ENCODE data around the gene ZNF350.
"Not testable (repeated sequence)": the region's sequence is repeated elsewhere in the genome, so short reads cannot be mapped to it uniquely, and the experiment has no call there.

Gene ZNF350

DNA sequence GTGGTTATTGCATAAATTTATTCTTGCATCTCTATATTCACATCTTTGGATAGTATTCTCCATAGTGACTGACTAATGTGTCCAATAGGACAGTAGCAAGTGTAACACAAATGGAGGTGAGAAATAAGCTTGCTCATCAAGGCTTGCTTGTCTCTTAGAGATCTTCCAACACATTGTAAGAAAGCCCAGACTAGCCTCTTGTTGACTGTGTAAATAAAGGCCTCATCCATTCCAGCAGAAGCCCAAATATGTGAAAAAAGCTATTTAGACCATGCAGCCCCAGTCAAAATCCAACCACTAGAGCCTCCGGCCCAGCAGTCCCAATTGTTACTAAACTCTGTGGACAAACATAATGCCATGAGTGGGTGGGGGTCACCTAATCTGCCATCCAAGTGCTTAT lies 24.0 kb upstream of the ZNF350 start:
- H3K4me3 ChIP-seq (ENCODE audit: low read depth in 1 of 5, low read length in 5 of 5): no peak overlapping the region
- no peaks in the 10 kb centered on the region for H3K27me3 ChIP-seq (ENCODE audit: control insufficient read depth in 5 of 5, insufficient read depth in 4 of 5, low read length in 5 of 5)
- H3K36me3 ChIP-seq (ENCODE audit: control insufficient read depth in 5 of 5, insufficient read depth in 5 of 5, low read length in 5 of 5): peaks cover 5 to 13% (median 7%) of the 10 kb centered on the region in 5 donors
- H3K9me3 ChIP-seq (ENCODE audit: control insufficient read depth in 5 of 5, low read length in 5 of 5): peaks cover 17 to 30% (median 21%) of the 10 kb centered on the region in 5 donors
- H3K9ac ChIP-seq (ENCODE audit: low read length in 5 of 5): no peak overlapping the region
- H3K4me1 ChIP-seq (ENCODE audit: control insufficient read depth in 5 of 5, insufficient read depth in 5 of 5, low read length in 5 of 5): peaks cover 4 to 15% (median 11%) of the 10 kb centered on the region in 5 donors
- H3K27ac ChIP-seq (ENCODE audit: low read depth, low read length): no peak overlapping the region

DNA sequence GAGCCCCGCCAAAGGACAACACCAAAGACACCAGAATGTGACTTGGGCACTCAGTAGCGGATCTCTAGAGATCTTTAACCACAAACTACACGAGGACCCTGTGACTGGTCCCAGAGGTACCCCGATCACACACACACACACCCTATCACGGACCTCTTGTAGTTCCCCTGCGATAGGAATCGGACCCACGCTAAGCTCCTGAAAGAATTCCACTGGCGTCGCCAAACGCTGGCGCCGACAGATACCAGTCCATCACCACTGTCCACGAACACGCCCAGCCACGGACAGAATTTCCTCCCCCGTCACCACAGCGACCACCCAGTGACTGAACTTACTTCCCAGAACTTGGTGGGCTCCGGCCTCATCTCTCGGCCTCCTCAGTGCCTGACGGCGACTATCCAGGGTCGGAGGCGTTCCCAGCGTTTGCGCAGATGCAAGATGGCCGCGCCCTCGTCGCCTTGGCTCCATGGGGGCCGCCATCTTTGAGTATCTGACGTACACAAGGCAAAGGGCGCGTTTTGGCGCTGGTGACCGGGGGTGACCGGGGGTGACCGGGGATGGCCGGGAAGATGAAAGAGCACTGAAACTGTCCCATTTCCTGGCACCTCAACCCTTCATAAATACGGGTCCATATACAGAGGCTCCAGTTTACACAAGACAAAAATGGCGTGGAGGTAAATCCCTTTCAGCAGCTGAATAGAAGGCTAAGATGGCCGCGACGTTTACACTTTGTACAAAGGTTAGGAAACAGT lies 21.3 kb upstream of the ZNF350 start, which contains the start of gene ZNF615:
TSS of gene ZNF615 (minus strand) at position 406 of the 752 bp plus-strand sequence. CDS start 4,500 bp downstream, outside the sequence.
- Histone ChIP-seq H3K9ac (ENCODE audit: low read length in 5 of 5) (peak within 1 kb of the TSS; percentile 89 to 97 (median 95)), H3K9me3 (ENCODE audit: control insufficient read depth in 5 of 5, low read length in 5 of 5) (peaks cover 3 to 28% (median 13%) of the 10 kb centered on the region in 5 donors)

DNA sequence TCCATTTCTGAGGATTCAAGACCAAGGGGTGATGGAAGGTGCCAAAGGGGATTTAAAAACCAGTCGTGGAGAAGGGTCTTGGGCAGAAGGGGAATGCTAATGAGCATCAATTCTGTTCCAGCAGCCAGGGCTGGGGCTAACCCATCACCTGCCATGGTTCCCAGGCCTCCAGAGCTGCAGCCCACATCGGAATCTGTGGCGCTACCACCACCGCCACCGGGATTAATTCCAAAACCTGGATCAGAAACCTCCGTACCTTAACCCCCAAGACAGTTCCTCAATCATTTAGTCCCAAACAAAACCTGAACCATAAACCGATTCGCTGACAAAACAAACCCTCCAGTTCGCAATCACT lies 20.8 kb upstream of the ZNF350 start:
- Histone ChIP-seq H3K9ac (ENCODE audit: low read length in 5 of 5) (peak overlapping the region; percentile 89 to 97 (median 95)), H3K27ac (ENCODE audit: low read depth, low read length) (peak overlapping the region; percentile 77), H3K9me3 (ENCODE audit: control insufficient read depth in 5 of 5, low read length in 5 of 5) (peaks cover 3 to 26% (median 8%) of the 10 kb centered on the region in 5 donors), H3K4me1 (ENCODE audit: control insufficient read depth in 5 of 5, insufficient read depth in 5 of 5, low read length in 5 of 5) (peaks cover 4 to 15% (median 11%) of the 10 kb centered on the region in 5 donors), H3K27me3 (ENCODE audit: control insufficient read depth in 5 of 5, insufficient read depth in 4 of 5, low read length in 5 of 5) (no peaks in the 10 kb centered on the region), H3K36me3 (ENCODE audit: control insufficient read depth in 5 of 5, insufficient read depth in 5 of 5, low read length in 5 of 5) (peaks cover 9 to 17% (median 10%) of the 10 kb centered on the region in 5 donors), H3K4me3 (ENCODE audit: low read depth in 1 of 5, low read length in 5 of 5) (peak overlapping the region; percentile 98 to 100 (median 99))

More for the DNA sequence above, 21.3 kb upstream of the ZNF350 start, which contains the start of gene ZNF615:
- Histone ChIP-seq H3K4me3 (ENCODE audit: low read depth in 1 of 5, low read length in 5 of 5) (peak within 1 kb of the TSS; percentile 98 to 100 (median 99)), H3K27me3 (ENCODE audit: control insufficient read depth in 5 of 5, insufficient read depth in 4 of 5, low read length in 5 of 5) (no peaks in the 10 kb centered on the region), H3K27ac (ENCODE audit: low read depth, low read length) (peak within 1 kb of the TSS; percentile 77), H3K4me1 (ENCODE audit: control insufficient read depth in 5 of 5, insufficient read depth in 5 of 5, low read length in 5 of 5) (peaks cover 4 to 15% (median 11%) of the 10 kb centered on the region in 5 donors), H3K36me3 (ENCODE audit: control insufficient read depth in 5 of 5, insufficient read depth in 5 of 5, low read length in 5 of 5) (peaks cover 8 to 22% (median 12%) of the 10 kb centered on the region in 5 donors)

DNA sequence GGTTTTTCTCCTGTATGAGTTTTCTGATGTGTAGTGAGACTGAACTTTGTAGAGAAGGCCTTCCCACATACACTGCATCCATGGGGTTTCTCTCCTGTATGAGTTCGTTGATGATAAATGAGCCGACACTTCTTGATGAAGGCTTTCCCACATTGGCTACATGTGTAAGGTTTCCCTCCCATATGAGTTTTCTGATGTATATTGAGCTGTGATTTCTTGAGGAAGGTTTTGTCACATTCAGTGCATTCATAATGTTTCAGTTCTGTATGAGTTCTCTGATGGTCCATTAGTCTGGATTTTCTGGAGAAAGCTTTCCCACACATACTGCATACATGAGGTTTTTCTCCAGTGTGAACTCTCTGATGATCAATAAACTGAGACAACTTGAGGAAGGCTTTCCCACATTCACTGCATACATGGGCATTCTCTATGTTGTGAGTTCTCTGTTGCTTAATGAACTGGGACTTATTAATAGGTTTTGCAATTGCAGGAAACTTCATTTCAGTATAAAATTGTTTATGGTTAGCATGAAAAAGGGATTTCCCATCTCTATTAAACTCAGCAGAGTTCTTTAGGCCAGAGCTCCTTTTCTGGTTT lies 7.5 kb upstream of the ZNF350 start:
- Histone ChIP-seq H3K27ac (ENCODE audit: low read depth, low read length) (no peak overlapping the region), H3K4me1 (ENCODE audit: control insufficient read depth in 5 of 5, insufficient read depth in 5 of 5, low read length in 5 of 5) (no peaks in the 10 kb centered on the region), H3K9ac (ENCODE audit: low read length in 5 of 5) (no peak overlapping the region), H3K4me3 (ENCODE audit: low read depth in 1 of 5, low read length in 5 of 5) (peak overlapping the region; percentile 25 to 63 (median 49)), H3K27me3 (ENCODE audit: control insufficient read depth in 5 of 5, insufficient read depth in 4 of 5, low read length in 5 of 5) (no peaks in the 10 kb centered on the region), H3K36me3 (ENCODE audit: control insufficient read depth in 5 of 5, insufficient read depth in 5 of 5, low read length in 5 of 5) (peaks cover 40 to 64% (median 56%) of the 10 kb centered on the region in 5 donors), H3K9me3 (ENCODE audit: control insufficient read depth in 5 of 5, low read length in 5 of 5) (peaks cover 70 to 92% (median 89%) of the 10 kb centered on the region in 5 donors)

DNA sequence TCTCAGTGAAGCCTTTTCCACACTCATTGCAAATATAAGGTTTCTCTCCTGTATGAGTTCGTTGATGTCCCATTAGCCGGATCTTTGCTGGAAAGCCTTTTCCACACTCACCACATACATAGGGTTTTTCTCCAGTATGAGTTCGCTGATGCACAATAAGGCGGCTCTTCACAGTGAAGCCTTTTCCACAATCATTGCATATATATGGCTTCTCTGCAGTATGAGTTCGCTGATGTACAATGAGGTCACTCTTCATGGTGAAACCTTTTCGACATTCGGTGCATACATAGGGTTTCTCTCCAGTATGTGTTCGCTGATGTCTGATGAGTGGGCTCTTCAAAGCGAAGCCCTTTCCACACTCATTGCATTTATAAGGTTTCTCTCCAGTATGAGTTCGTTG lies 6.8 kb upstream of the ZNF350 start:
- Histone ChIP-seq H3K4me1 (ENCODE audit: control insufficient read depth in 5 of 5, insufficient read depth in 5 of 5, low read length in 5 of 5) (no peaks in the 10 kb centered on the region), H3K27me3 (ENCODE audit: control insufficient read depth in 5 of 5, insufficient read depth in 4 of 5, low read length in 5 of 5) (no peaks in the 10 kb centered on the region), H3K36me3 (ENCODE audit: control insufficient read depth in 5 of 5, insufficient read depth in 5 of 5, low read length in 5 of 5) (peaks cover 33 to 57% (median 52%) of the 10 kb centered on the region in 5 donors), H3K9ac (ENCODE audit: low read length in 5 of 5) (no peak overlapping the region), H3K27ac (ENCODE audit: low read depth, low read length) (no peak overlapping the region), H3K4me3 (ENCODE audit: low read depth in 1 of 5, low read length in 5 of 5) (peak overlapping the region; percentile 25 to 63 (median 49)), H3K9me3 (ENCODE audit: control insufficient read depth in 5 of 5, low read length in 5 of 5) (peaks cover 66 to 93% (median 89%) of the 10 kb centered on the region in 5 donors)

DNA sequence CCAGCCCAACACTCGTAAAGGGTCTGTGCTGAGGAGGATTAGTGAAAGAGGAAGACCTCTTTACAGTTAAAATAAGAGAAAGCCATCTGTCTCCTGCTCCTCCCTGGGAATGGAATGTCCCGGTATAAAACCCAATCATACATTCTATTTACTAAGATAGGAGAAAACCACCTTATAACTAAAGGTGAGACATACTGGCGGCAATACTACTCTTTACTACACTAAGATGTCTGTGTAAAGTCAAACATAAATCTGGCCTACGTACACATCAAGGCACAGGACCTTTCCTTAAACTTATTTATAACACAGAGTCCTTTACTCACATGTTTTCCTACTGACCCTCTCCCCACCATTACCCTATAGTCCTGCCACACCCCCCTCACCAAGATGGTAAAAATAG lies 3.3 kb downstream of the ZNF350 start:
- Histone ChIP-seq H3K9me3 (ENCODE audit: control insufficient read depth in 5 of 5, low read length in 5 of 5) (peaks cover 7 to 69% (median 53%) of the 10 kb centered on the region in 5 donors), H3K36me3 (ENCODE audit: control insufficient read depth in 5 of 5, insufficient read depth in 5 of 5, low read length in 5 of 5) (peaks cover 0 to 31% (median 19%) of the 10 kb centered on the region in 5 donors), H3K27me3 (ENCODE audit: control insufficient read depth in 5 of 5, insufficient read depth in 4 of 5, low read length in 5 of 5) (no peaks in the 10 kb centered on the region), H3K9ac (ENCODE audit: low read length in 5 of 5) (no peak overlapping the region), H3K27ac (ENCODE audit: low read depth, low read length) (no peak overlapping the region), H3K4me1 (ENCODE audit: control insufficient read depth in 5 of 5, insufficient read depth in 5 of 5, low read length in 5 of 5) (peaks cover 0 to 18% (median 18%) of the 10 kb centered on the region in 5 donors), H3K4me3 (ENCODE audit: low read depth in 1 of 5, low read length in 5 of 5) (peak overlapping the region in 1 of 5 donors; percentile 2)

DNA sequence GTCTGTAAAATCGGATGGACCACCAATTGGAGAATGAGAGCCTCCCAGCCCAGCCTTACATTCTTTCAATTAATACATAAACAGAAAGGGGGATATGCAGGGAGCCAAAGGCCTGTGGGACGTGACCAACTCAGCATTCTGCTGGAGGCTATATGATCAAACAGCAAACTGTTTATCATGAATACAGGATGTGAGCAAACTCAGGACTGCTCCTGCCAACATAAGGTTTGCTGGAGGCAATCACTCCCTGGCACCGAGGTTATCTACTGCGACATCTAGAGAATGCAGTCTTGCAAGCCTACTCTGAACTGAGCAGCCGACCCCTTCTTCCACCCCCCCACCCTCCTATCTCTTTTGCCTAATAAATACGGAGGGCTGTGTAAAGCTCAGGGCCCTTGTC lies 5.7 kb downstream of the ZNF350 start:
- not testable (repeated sequence) for H3K4me1 ChIP-seq (ENCODE audit: control insufficient read depth in 5 of 5, insufficient read depth in 5 of 5, low read length in 5 of 5); H3K27me3 ChIP-seq (ENCODE audit: control insufficient read depth in 5 of 5, insufficient read depth in 4 of 5, low read length in 5 of 5); H3K9ac ChIP-seq (ENCODE audit: low read length in 5 of 5); H3K27ac ChIP-seq (ENCODE audit: low read depth, low read length)
- Histone ChIP-seq H3K36me3 (ENCODE audit: control insufficient read depth in 5 of 5, insufficient read depth in 5 of 5, low read length in 5 of 5) (peaks cover 0 to 35% (median 19%) of the 10 kb centered on the region in 5 donors), H3K4me3 (ENCODE audit: low read depth in 1 of 5, low read length in 5 of 5) (peak overlapping the region in 3 of 5 donors; percentile 6 to 41 (median 37)), H3K9me3 (ENCODE audit: control insufficient read depth in 5 of 5, low read length in 5 of 5) (peaks cover 15 to 87% (median 76%) of the 10 kb centered on the region in 5 donors)

DNA sequence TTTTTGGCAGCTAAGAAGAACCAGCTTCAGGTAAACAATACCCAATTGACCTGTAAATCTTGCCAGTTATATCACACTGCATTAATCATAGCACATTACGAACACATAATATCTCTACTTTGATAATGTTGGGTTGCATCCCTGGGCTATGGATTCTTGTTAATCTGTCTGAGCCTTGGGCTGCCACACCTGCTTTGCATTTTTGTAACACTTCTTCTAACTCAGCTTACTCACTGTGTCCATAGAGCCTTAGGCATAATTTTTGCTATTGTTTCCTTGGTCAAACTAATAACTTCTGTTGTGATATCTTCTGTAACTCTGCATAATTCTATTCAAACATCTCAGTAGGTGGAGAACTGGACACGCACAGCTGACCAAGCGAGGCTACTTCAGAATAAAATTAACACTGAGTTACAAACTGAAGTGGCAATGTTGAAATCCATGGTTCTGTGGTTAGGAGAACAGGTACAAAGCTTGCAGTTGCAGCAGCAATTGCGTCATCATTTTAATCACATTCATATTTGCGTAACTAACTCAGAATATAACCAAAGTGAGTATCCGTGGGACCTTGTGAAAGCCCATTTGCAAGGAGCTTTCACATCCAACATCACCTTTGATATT lies 6.4 kb downstream of the ZNF350 start:
- Histone ChIP-seq H3K27me3 (ENCODE audit: control insufficient read depth in 5 of 5, insufficient read depth in 4 of 5, low read length in 5 of 5) (no peaks in the 10 kb centered on the region), H3K27ac (ENCODE audit: low read depth, low read length) (no peak overlapping the region), H3K9me3 (ENCODE audit: control insufficient read depth in 5 of 5, low read length in 5 of 5) (peaks cover 15 to 92% (median 82%) of the 10 kb centered on the region in 5 donors), H3K4me1 (ENCODE audit: control insufficient read depth in 5 of 5, insufficient read depth in 5 of 5, low read length in 5 of 5) (peaks cover 0 to 3% (median 2%) of the 10 kb centered on the region in 5 donors), H3K36me3 (ENCODE audit: control insufficient read depth in 5 of 5, insufficient read depth in 5 of 5, low read length in 5 of 5) (peaks cover 0 to 35% (median 21%) of the 10 kb centered on the region in 5 donors), H3K9ac (ENCODE audit: low read length in 5 of 5) (no peak overlapping the region), H3K4me3 (ENCODE audit: low read depth in 1 of 5, low read length in 5 of 5) (peak overlapping the region in 3 of 5 donors; percentile 6 to 41 (median 37))

DNA sequence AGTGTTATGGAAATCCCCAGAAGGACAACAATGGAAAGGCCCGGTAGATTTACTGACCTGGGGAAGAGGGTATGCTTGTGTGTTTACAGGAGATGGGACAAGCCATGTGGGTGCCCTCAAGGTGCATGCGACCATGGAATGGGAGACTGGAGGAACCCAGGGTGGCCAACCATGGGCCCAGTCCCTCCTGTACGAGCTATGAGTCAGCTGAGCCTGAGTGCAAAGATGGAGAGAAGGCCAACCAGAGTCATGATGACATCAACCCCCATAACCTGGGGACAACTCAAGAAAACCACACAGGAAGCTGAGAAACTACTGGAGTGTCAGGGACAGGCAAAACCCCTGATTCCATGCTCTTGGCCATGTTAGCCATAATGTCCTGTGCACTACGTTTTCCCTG lies 7.8 kb downstream of the ZNF350 start:
- no peaks in the 10 kb centered on the region for H3K27me3 ChIP-seq (ENCODE audit: control insufficient read depth in 5 of 5, insufficient read depth in 4 of 5, low read length in 5 of 5)
- peaks cover 9 to 44% (median 33%) of the 10 kb centered on the region in 5 donors for H3K36me3 ChIP-seq (ENCODE audit: control insufficient read depth in 5 of 5, insufficient read depth in 5 of 5, low read length in 5 of 5)
- H3K4me1 ChIP-seq (ENCODE audit: control insufficient read depth in 5 of 5, insufficient read depth in 5 of 5, low read length in 5 of 5): no peaks in the 10 kb centered on the region
- H3K4me3 ChIP-seq (ENCODE audit: low read depth in 1 of 5, low read length in 5 of 5): peak overlapping the region in 4 of 5 donors; percentile 22 to 62 (median 47)
- no peak overlapping the region for H3K27ac ChIP-seq (ENCODE audit: low read depth, low read length)
- H3K9me3 ChIP-seq (ENCODE audit: control insufficient read depth in 5 of 5, low read length in 5 of 5): peaks cover 27 to 96% (median 91%) of the 10 kb centered on the region in 5 donors
- no peak overlapping the region for H3K9ac ChIP-seq (ENCODE audit: low read length in 5 of 5)
